ENCODE results near the gene ATP5PO. TPM values are rescaled to one million over a fixed set of nuclear protein-coding genes. Genes with fewer than 3 reads are reported as not detected.

Gene ATP5PO
- total RNA-seq, 1 donor from 2014 or later: 218 TPM

GRCh38 chr21:33878824-33879223, 36.8 kb downstream of the ATP5PO start:
- no peak overlapping the region for H3K27ac Mint-ChIP-seq (ENCODE audit: unreplicated experiment)
- H3K27me3 Mint-ChIP-seq (ENCODE audit: unreplicated experiment): peaks cover 5% of the 10 kb centered on the region
- no peaks in the 10 kb centered on the region for H3K9me3 Mint-ChIP-seq (ENCODE audit: unreplicated experiment)
- TF ChIP-seq CTCF (IDR thresholded peaks at IDR 0.05; ENCODE audit: unreplicated experiment): no peak
- no peak overlapping the region for H3K4me3 Mint-ChIP-seq (ENCODE audit: unreplicated experiment)
- H3K36me3 Mint-ChIP-seq (ENCODE audit: low read depth, unreplicated experiment): peaks cover 5% of the 10 kb centered on the region
- DNase-seq (ENCODE audit: low spot score): no peak
- H3K4me1 Mint-ChIP-seq (ENCODE audit: unreplicated experiment): no peaks in the 10 kb centered on the region

GRCh38 chr21:33875026-33875695, 40.4 kb downstream of the ATP5PO start:
- no peak for TF ChIP-seq CTCF (IDR thresholded peaks at IDR 0.05; ENCODE audit: unreplicated experiment)
- Mint-ChIP-seq H3K4me1 (ENCODE audit: unreplicated experiment) (peaks cover under 1% of the 10 kb centered on the region), H3K27me3 (ENCODE audit: unreplicated experiment) (peaks cover 1% of the 10 kb centered on the region)

GRCh38 chr21:33874161-33874560, 41.4 kb downstream of the ATP5PO start:
- peaks cover 12% of the 10 kb centered on the region for H3K36me3 Mint-ChIP-seq (ENCODE audit: low read depth, unreplicated experiment)
- H3K4me1 Mint-ChIP-seq (ENCODE audit: unreplicated experiment): peaks cover 9% of the 10 kb centered on the region
- no peaks in the 10 kb centered on the region for H3K9me3 Mint-ChIP-seq (ENCODE audit: unreplicated experiment)
- no peak overlapping the region for H3K4me3 Mint-ChIP-seq (ENCODE audit: unreplicated experiment)
- no peak for DNase-seq (ENCODE audit: low spot score)
- H3K27ac Mint-ChIP-seq (ENCODE audit: unreplicated experiment): no peak overlapping the region
- peaks cover 2% of the 10 kb centered on the region for H3K27me3 Mint-ChIP-seq (ENCODE audit: unreplicated experiment)
- TF ChIP-seq CTCF (IDR thresholded peaks at IDR 0.05; ENCODE audit: unreplicated experiment): no peak

More at GRCh38 chr21:33875026-33875695, 40.4 kb downstream of the ATP5PO start:
- Mint-ChIP-seq H3K36me3 (ENCODE audit: low read depth, unreplicated experiment) (peaks cover 5% of the 10 kb centered on the region), H3K4me3 (ENCODE audit: unreplicated experiment) (no peak overlapping the region), H3K9me3 (ENCODE audit: unreplicated experiment) (no peaks in the 10 kb centered on the region), H3K27ac (ENCODE audit: unreplicated experiment) (no peak overlapping the region)
- no peak for DNase-seq (ENCODE audit: low spot score)

- Mint-ChIP-seq H3K36me3 (ENCODE audit: low read depth, unreplicated experiment) (peaks cover 12% of the 10 kb centered on the region), H3K27ac (ENCODE audit: unreplicated experiment) (no peak overlapping the region), H3K27me3 (ENCODE audit: unreplicated experiment) (peaks cover 2% of the 10 kb centered on the region), H3K4me3 (ENCODE audit: unreplicated experiment) (no peak overlapping the region), H3K4me1 (ENCODE audit: unreplicated experiment) (peaks cover 11% of the 10 kb centered on the region), H3K9me3 (ENCODE audit: unreplicated experiment) (no peaks in the 10 kb centered on the region)
- no peak for TF ChIP-seq CTCF (IDR thresholded peaks at IDR 0.05; ENCODE audit: unreplicated experiment)
- no peak for DNase-seq (ENCODE audit: low spot score)
Observed at GRCh38 chr21:33872881-33873515, 42.6 kb downstream of the ATP5PO start.

- TF ChIP-seq CTCF (IDR thresholded peaks at IDR 0.05; ENCODE audit: unreplicated experiment): no peak
- H3K36me3 Mint-ChIP-seq (ENCODE audit: low read depth, unreplicated experiment): peaks cover 16% of the 10 kb centered on the region
- DNase-seq (ENCODE audit: low spot score): no peak
- H3K4me3 Mint-ChIP-seq (ENCODE audit: unreplicated experiment): no peak overlapping the region
- H3K27ac Mint-ChIP-seq (ENCODE audit: unreplicated experiment): no peak overlapping the region
- peaks cover 11% of the 10 kb centered on the region for H3K4me1 Mint-ChIP-seq (ENCODE audit: unreplicated experiment)
- H3K9me3 Mint-ChIP-seq (ENCODE audit: unreplicated experiment): no peaks in the 10 kb centered on the region
- H3K27me3 Mint-ChIP-seq (ENCODE audit: unreplicated experiment): peaks cover 1% of the 10 kb centered on the region
Observed at GRCh38 chr21:33871171-33871570, 44.4 kb downstream of the ATP5PO start.
